Hepatocyte (in vitro differentiated cells): ENCODE measurements around the gene WDR19.

Source experiments
- CTCF ChIP-seq: fragments of 200-600 bp; sonication (generic); IDR thresholded peaks from 2 replicates; pipeline ENCODE4 v1.5.1; 2016; ENCODE audit warnings: antibody characterized with exemption, mild to moderate bottlenecking; ENCODE audit not compliant: poor library complexity
- EZH2phosphoT487 ChIP-seq: fragments of 200-600 bp; sonication (generic); IDR thresholded peaks from one replicate; pipeline ENCODE4 v1.6.1; 2018; ENCODE audit warnings: antibody characterized with exemption, mild to moderate bottlenecking, low read depth, moderate library complexity; ENCODE audit not compliant: unreplicated experiment, severe bottlenecking

- no peak for TF ChIP-seq CTCF
- no peak for TF ChIP-seq EZH2phosphoT487
Observed at GRCh38 chr4:39295784-39296183, 113.5 kb downstream of the WDR19 start.
